Adipocyte (in vitro differentiated cells): ENCODE data around the gene SUMO4.

ENCODE experiments used
- DNase-seq: peaks from one replicate; pipeline ENCODE4 v3.0.0-alpha.2; 2015; ENCODE audit warnings: low read depth
- H3K27me3 ChIP-seq: replicated peaks from 2 replicates; pipeline ENCODE4 v1.7.0; 2013; ENCODE audit warnings: mild to moderate bottlenecking, low read length, moderate library complexity; ENCODE audit not compliant: control insufficient read depth, insufficient read depth
- H3K36me3 ChIP-seq: 2 replicates; pipeline ENCODE4 v1.7.0; 2013; ENCODE audit warnings: low read length, mild to moderate bottlenecking, moderate library complexity; ENCODE audit not compliant: control insufficient read depth, insufficient read depth, severe bottlenecking
- H3K4me1 ChIP-seq: 2 replicates; pipeline ENCODE4 v1.7.0; 2013; ENCODE audit warnings: mild to moderate bottlenecking, low read length, moderate library complexity; ENCODE audit not compliant: control insufficient read depth, insufficient read depth
- H3K4me3 ChIP-seq: 2 replicates; pipeline ENCODE4 v1.7.0; 2013; ENCODE audit warnings: mild to moderate bottlenecking, low read length, moderate library complexity
- H3K9ac ChIP-seq: 2 replicates; pipeline ENCODE4 v1.7.0; 2013; ENCODE audit warnings: mild to moderate bottlenecking, low read length, moderate library complexity
- H3K9me3 ChIP-seq: 2 replicates; pipeline ENCODE4 v1.7.0; 2013; ENCODE audit warnings: mild to moderate bottlenecking, low read length, moderate library complexity; ENCODE audit not compliant: control insufficient read depth

SUMO4 gene

DNA sequence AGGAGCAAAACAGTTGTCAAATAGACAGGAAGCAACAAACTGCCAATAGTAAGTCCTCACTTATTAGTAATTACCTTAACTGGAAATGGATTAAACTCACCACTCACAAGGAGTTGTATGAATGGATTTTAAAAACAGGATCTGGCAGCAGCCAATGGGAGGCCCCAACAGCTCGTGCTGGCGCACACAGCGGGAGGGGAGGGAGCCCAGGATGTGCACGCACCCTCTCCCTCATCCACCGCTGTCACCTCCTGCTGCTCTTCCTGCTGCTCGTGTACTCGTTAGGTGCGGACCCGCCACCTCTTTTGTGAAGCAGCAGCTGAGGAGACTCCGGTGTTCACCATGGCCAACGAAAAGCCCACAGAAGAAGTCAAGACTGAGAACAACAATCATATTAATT, at the start of gene SUMO4:
SUMO4 (plus strand) TSS at position 213 of the 400 bp plus-strand sequence; CDS start at position 343, 130 bp downstream.
- H3K36me3 ChIP-seq, result peaks cover 68% of the 10 kb centered on the region

DNA sequence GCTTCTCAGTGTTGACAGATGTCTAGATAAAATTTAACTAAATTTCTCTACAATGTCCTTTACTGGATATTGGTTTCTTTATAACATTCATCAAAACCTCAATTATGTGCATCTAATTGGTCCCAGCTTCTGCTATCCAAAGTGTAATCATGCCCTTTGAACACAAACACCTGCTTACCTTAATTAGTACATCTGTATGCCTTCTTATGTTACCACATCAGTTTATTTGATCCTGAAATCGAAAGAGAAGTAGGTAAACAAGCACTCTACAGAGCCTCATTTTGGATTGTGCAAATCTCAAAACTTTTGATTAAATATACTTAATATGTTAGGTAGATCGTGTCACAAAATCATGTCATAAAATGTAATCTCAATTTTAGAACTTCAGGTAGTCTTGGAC, 46.1 kb upstream of the SUMO4 start:
- no peaks in the 10 kb centered on the region for H3K9me3 ChIP-seq
- peaks cover 5% of the 10 kb centered on the region for H3K36me3 ChIP-seq
- H3K4me1 ChIP-seq, result no peaks in the 10 kb centered on the region
- no peak overlapping the region for H3K4me3 ChIP-seq
- DNase-seq, result no peak
- no peak overlapping the region for H3K9ac ChIP-seq
- H3K27me3 ChIP-seq, result no peaks in the 10 kb centered on the region

More for the DNA sequence above, at the start of gene SUMO4:
- H3K4me1 ChIP-seq, result no peaks in the 10 kb centered on the region
- no peak within 1 kb of the TSS for H3K4me3 ChIP-seq
- no peak for DNase-seq
- no peaks in the 10 kb centered on the region for H3K9me3 ChIP-seq
- no peaks in the 10 kb centered on the region for H3K27me3 ChIP-seq
- no peak within 1 kb of the TSS for H3K9ac ChIP-seq

DNA sequence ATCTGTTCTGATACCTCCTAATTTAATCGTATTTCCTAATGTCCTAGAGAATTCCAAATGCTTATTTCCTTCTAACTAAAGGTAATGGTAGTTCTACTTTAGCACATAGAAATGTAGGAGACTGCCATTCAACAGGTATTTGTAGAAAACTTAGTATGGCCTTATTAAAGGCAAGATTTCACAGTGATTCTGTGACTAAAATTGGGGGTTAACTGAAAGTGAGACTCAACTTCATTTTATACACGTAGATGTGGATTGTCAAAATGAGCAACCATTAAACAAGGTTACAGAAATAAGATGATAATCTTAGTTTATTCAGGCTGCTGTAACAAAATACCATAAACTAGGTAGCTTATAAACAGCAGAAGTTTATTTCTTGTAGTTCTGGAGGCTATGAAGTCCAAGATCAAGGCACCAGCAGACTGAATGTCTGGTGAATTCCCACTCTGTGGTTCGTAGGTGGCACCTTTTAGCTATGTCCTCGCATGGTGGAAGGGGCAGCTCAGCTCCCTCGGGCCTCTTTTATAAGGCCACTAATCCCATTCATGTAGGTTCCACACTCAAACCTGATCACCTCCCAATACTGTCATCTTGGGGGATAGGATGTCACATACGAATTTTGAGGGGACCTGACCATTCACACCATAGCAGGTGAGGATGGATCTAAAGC, 43.8 kb upstream of the SUMO4 start:
- Histone ChIP-seq H3K27me3 (no peaks in the 10 kb centered on the region), H3K4me3 (no peak overlapping the region), H3K4me1 (peaks cover 10% of the 10 kb centered on the region), H3K36me3 (peaks cover 5% of the 10 kb centered on the region), H3K9ac (no peak overlapping the region), H3K9me3 (no peaks in the 10 kb centered on the region)
- DNase-seq, result no peak

DNA sequence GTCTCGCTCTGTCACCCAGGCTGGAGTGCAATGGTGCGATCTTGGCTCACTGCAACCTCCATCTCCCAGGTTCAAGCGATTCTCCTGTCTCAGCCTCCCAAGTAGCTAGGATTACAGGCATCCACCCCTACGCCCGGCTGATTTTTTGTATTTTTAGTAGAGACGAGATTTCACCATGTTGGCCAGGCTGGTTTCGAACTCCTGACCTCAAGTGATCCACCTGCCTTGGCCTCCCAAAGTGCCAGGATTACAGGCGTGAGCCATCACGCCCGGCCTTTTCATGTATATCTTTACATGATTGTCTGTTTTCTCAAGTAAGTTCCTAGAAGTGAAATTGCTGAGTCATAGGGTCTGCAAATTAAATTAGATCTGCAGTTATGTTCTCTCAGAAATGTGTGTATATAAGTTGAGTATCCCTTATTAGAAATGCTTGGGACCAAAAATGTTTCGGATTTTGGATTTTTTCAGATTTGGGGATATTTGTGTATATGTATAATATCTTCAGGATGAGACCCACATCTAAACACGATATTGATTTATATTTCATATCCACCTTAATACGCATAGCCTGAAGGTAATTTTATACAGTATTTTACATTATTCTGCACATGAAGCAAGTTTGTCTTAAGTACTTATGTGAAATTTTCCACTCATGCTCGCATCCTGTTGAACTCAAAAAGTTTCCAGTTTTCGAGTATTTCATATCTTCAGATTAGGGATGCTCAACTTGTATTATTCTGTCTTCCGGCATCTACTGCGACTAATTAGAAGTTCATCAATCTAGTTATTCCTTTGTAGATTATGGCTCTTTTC, 42.1 kb upstream of the SUMO4 start:
- Histone ChIP-seq H3K9ac (no peak overlapping the region), H3K36me3 (peaks cover 5% of the 10 kb centered on the region), H3K4me3 (no peak overlapping the region), H3K27me3 (no peaks in the 10 kb centered on the region), H3K9me3 (no peaks in the 10 kb centered on the region), H3K4me1 (peaks cover 10% of the 10 kb centered on the region)
- DNase-seq, result peak; percentile 30

DNA sequence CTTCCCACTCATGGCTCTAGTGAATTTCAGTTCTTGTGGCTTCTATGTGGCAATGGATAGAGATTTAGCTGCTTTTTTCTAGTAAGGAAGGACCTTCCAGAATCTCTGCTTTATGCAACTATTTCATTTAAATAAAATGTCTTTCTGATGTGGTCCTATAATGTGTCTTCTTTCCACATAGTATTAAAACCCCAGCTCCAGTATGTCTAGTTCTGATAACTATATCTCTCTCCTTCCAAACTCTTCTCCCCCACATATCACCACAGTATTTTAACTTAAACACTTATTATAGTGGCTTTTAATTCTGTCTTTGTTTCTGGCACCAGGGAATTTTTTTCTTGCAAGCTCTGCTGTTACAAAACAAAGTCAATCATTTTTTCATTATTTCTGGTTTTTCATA, 40.6 kb upstream of the SUMO4 start:
- Histone ChIP-seq H3K9ac (no peak overlapping the region), H3K27me3 (no peaks in the 10 kb centered on the region), H3K9me3 (no peaks in the 10 kb centered on the region), H3K4me1 (peaks cover 10% of the 10 kb centered on the region), H3K4me3 (no peak overlapping the region), H3K36me3 (peaks cover 5% of the 10 kb centered on the region)
- DNase-seq, result no peak

DNA sequence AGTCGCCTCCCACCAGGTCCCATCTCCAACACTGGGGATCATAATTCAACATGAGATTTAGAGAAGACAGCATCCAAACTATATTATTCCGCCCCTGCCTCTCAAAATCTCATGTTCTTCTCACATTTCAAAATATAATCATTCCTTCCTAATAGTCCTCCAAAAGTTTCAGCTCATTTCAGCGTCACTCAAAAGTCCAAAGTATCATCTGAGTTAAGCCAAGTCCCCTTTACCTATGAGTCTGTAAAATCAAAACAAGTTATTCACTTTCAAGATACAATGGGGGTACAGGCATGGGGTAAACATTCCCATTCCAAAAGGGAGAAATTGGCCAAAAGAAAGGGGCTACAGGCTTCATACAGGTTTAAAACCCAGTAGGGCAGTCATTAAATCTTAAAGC, 39.5 kb upstream of the SUMO4 start:
- DNase-seq, result no peak
- Histone ChIP-seq H3K27me3 (no peaks in the 10 kb centered on the region), H3K4me3 (no peak overlapping the region), H3K36me3 (peaks cover 5% of the 10 kb centered on the region), H3K9ac (no peak overlapping the region), H3K9me3 (no peaks in the 10 kb centered on the region), H3K4me1 (peaks cover 14% of the 10 kb centered on the region)

DNA sequence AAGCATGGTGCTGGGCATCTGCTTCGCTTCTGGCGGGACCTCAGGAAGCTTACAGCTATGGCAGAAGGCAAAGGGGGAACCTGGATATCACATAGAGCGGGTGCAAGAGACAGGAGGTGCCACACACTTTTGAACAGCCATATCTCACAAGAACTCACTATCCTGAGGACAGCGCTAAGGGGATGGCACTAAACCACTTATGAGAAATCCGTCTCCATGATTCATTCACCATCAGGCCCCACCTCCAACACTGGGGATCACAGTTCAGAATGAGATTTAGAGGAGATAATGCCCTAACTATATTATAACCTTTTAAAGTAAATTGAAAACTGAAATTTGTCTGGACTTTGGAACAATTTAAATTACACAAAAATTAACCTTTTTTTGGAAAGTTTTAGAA, 37.8 kb upstream of the SUMO4 start:
- Histone ChIP-seq H3K9ac (no peak overlapping the region), H3K4me3 (no peak overlapping the region), H3K9me3 (no peaks in the 10 kb centered on the region), H3K27me3 (no peaks in the 10 kb centered on the region), H3K4me1 (peaks cover 14% of the 10 kb centered on the region), H3K36me3 (peaks cover 5% of the 10 kb centered on the region)
- DNase-seq, result no peak

DNA sequence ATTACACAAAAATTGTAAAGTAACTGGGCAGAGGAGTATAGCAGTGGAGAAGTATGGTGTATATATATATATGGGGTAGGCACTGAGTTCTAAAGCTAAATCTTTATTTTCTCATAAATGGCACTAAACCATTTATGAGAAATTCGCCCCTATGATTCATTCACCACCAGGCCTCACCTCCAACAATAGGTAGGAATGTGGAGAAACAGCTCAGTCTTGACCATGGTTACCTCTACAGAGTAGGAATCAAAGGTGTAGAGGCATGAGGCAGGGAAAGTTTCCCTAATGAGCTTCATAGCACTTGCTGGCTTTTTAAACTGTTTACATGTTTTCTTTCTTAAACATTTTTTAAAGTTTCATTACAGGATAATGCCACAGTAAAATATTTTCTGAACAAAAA, 36.9 kb upstream of the SUMO4 start:
- H3K36me3 ChIP-seq, result peaks cover 3% of the 10 kb centered on the region
- H3K4me3 ChIP-seq, result no peak overlapping the region
- peaks cover 14% of the 10 kb centered on the region for H3K4me1 ChIP-seq
- no peaks in the 10 kb centered on the region for H3K27me3 ChIP-seq
- no peaks in the 10 kb centered on the region for H3K9me3 ChIP-seq
- H3K9ac ChIP-seq, result no peak overlapping the region
- no peak for DNase-seq

DNA sequence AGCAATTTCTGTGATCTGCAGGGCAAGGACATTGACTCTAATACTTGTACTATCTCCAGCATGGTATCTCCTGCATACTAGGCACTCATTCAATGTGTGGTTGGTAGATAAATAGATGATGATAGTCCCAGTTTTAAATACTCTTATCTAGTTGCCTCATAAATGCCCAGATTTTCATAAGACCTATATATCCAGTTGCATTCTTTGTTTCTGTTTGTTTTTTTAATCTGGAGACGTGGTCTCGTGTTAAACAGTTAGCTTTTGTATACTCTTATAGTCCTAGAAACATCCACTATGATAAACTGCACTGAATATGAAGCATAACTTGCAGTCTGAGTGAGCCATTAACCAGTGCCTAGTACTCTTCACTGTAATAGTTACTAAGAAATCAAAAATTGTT, 35.5 kb upstream of the SUMO4 start:
- Histone ChIP-seq H3K9me3 (no peaks in the 10 kb centered on the region), H3K9ac (no peak overlapping the region), H3K4me1 (peaks cover 9% of the 10 kb centered on the region), H3K27me3 (no peaks in the 10 kb centered on the region), H3K4me3 (no peak overlapping the region), H3K36me3 (no peaks in the 10 kb centered on the region)
- DNase-seq, result no peak

DNA sequence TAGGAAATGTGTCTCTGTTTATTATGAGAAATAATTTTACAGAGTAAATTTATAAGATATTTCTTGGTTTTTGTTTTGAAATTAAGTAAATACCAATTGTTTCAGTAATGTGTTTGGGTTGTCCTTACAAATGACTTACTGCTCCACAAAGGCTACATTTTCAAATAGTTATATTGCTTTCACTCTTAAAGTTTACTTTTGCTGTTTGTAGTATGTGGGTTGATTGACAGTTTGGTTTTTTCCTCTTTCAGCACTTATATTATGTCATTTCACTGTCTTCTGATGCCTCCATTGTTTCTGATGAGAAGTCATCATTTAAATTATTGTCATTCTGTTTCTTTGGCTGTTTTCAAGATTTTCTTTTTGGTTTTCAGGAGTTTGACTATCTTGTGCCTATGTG, 34.9 kb upstream of the SUMO4 start:
- Histone ChIP-seq H3K27me3 (no peaks in the 10 kb centered on the region), H3K4me1 (peaks cover 4% of the 10 kb centered on the region), H3K9me3 (no peaks in the 10 kb centered on the region), H3K36me3 (no peaks in the 10 kb centered on the region), H3K4me3 (no peak overlapping the region), H3K9ac (no peak overlapping the region)
- no peak for DNase-seq

DNA sequence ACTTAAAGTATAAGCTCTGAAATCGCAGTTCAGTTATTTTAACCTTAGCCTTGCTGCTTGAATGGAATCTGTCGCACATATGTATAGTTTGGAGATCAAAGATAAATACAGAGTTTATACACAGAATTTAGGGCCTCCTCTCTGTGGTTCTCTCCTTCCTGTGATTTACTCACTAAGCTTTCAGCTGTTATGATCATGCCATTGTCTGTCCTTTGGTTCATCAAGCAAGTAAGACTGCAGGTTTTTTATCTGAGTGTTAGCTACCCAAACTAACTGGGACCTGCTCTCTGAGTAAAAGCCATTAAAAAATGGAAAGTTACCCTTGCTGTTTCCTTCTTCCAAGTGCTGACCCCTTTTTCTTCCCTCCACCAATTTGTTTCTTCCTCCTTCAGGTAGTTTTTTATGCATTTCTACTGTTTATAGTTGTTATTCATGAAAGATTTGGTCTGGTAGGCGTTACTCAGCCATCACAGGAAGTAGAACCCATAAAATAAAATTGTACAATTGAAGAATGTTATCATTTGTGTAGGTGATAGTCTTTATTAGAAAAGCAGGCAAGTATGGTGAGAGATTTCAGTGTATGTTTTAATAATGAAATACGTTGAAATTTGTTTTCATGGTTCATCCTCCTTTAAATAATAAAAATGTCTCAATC, 33.7 kb upstream of the SUMO4 start:
- H3K36me3 ChIP-seq, result no peaks in the 10 kb centered on the region
- peaks cover 4% of the 10 kb centered on the region for H3K4me1 ChIP-seq
- no peak for DNase-seq
- H3K27me3 ChIP-seq, result no peaks in the 10 kb centered on the region
- no peaks in the 10 kb centered on the region for H3K9me3 ChIP-seq
- H3K4me3 ChIP-seq, result no peak overlapping the region
- no peak overlapping the region for H3K9ac ChIP-seq
